Measurements from ENCODE around the gene SLC2A3.
"Not testable (repeated sequence)": the region's sequence is repeated elsewhere in the genome, so short reads cannot be mapped to it uniquely, and the experiment has no call there.

- TF ChIP-seq CTCF, POLR2A (IDR thresholded peaks at IDR 0.05): not testable (repeated sequence)
These were observed 33.6 kb downstream of the SLC2A3 start for GRCh38 chr12:7902416-7902815.
